Glutamatergic neuron (in vitro differentiated cells): ENCODE results near the gene PPOX. TPM values are rescaled to one million over a fixed set of nuclear protein-coding genes. Genes with fewer than 3 reads are reported as not detected.

ENCODE experiments used
- DNase-seq: peaks from one replicate; pipeline ENCODE4 v3.0.0; 2022
- H3K27ac Mint-ChIP-seq: one replicate; pipeline ENCODE4 v1.8.0; 2020; ENCODE audit warnings: mild to moderate bottlenecking, mixed read lengths, inconsistent platforms; ENCODE audit not compliant: unreplicated experiment
- H3K27me3 Mint-ChIP-seq: one replicate; pipeline ENCODE4 v1.8.0; 2020; ENCODE audit warnings: mild to moderate bottlenecking, moderate library complexity, mixed read lengths, inconsistent platforms; ENCODE audit not compliant: unreplicated experiment
- H3K36me3 Mint-ChIP-seq: one replicate; pipeline ENCODE4 v1.8.0; 2020; ENCODE audit warnings: mild to moderate bottlenecking, mixed read lengths, inconsistent platforms; ENCODE audit not compliant: unreplicated experiment
- H3K4me1 Mint-ChIP-seq: one replicate; pipeline ENCODE4 v1.8.0; 2020; ENCODE audit warnings: mild to moderate bottlenecking, low read depth, mixed read lengths, inconsistent platforms; ENCODE audit not compliant: unreplicated experiment
- H3K4me3 Mint-ChIP-seq: one replicate; pipeline ENCODE4 v1.8.0; 2020; ENCODE audit warnings: mild to moderate bottlenecking, mixed read lengths, inconsistent platforms; ENCODE audit not compliant: unreplicated experiment
- H3K9me3 Mint-ChIP-seq: one replicate; pipeline ENCODE4 v1.8.0; 2020; ENCODE audit warnings: mild to moderate bottlenecking, moderate library complexity, mixed read lengths, inconsistent platforms; ENCODE audit not compliant: unreplicated experiment
- CTCF ChIP-seq: fragments of 200-600 bp; sonication (generic); IDR thresholded peaks from one replicate; pipeline ENCODE4 v1.5.0; 2021; ENCODE audit not compliant: partially characterized antibody, unreplicated experiment
- total RNA-seq: library from RNA; stranded (reverse); fragmentation: NEBNext Ultra II Directional; extraction: Animal tissue kit (Norgen Biotek cat#: 25700); gene quantifications from one replicate; pipeline ENCODE4 v1.2.1, GENCODE V29; 2021; ENCODE audit not compliant: unreplicated experiment

The PPOX gene
- total RNA-seq, 1 donor from 2014 or later, result 53.2 TPM

DNA sequence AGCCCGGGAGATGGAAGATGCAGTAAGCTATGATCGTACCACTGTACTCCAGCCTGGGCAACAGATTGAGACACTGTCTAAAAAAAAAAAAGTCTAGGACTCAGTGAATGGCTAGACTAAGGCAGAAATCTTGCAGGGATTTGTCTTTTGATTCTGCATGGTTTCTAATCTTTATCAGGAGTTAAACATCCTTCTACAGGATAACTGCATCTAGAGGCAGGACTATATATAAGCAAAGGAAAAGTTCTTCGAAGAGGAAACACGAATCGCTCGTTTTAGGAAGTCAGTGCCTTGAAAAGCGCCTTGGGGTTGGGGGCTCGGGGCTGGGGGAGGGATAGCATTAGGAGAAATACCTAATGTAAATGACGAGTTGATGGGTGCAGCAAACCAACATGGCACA lies 13.1 kb upstream of the PPOX start:
- Mint-ChIP-seq H3K27ac (peak overlapping the region; percentile 100), H3K36me3 (no peaks in the 10 kb centered on the region), H3K4me3 (peak overlapping the region; percentile 99), H3K27me3 (peaks cover 6% of the 10 kb centered on the region), H3K4me1 (peaks cover 2% of the 10 kb centered on the region), H3K9me3 (peaks cover 3% of the 10 kb centered on the region)
- no peak for DNase-seq
- no peak for TF ChIP-seq CTCF

DNA sequence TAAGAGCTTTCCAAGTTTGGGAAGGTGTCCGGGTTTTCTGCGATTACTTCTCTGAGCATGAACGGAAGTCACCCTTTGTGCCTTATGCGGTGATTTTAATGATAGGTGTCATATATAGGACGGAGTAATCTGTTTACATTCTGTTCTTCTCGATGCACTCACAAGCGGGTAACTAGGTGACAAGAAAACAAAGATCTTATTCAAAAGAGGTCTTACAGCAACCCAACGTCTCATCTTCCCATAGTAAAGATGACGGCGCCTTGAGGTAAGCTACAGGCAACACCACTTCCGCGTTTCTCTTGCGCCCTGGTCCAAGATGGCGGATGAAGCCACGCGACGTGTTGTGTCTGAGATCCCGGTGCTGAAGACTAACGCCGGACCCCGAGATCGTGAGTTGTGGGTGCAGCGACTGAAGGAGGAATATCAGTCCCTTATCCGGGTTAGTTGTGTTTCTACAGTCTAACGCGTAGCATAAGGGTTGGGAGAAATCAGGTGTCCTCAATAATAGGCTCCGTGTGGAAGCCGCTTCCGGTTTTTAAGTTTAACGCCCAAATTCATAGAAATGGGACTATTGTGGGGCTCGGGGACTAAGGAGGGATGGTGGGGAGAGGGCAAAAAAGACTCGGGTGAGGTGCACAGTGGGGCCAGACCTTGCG lies 12.4 kb upstream of the PPOX start, which contains the start of gene UFC1:
Gene UFC1, plus strand, starts transcription at position 297 of the 656 bp plus-strand sequence. Its CDS starts 20 bp downstream, at position 317.
- peaks cover 4% of the 10 kb centered on the region for H3K4me1 Mint-ChIP-seq
- no peaks in the 10 kb centered on the region for H3K36me3 Mint-ChIP-seq
- peak; percentile 74 for DNase-seq
- peak within 1 kb of the TSS; percentile 99 for H3K4me3 Mint-ChIP-seq
- H3K27me3 Mint-ChIP-seq, result peaks cover 6% of the 10 kb centered on the region
- TF ChIP-seq CTCF, result no peak
- peaks cover 5% of the 10 kb centered on the region for H3K9me3 Mint-ChIP-seq
- H3K27ac Mint-ChIP-seq, result peak within 1 kb of the TSS; percentile 100

DNA sequence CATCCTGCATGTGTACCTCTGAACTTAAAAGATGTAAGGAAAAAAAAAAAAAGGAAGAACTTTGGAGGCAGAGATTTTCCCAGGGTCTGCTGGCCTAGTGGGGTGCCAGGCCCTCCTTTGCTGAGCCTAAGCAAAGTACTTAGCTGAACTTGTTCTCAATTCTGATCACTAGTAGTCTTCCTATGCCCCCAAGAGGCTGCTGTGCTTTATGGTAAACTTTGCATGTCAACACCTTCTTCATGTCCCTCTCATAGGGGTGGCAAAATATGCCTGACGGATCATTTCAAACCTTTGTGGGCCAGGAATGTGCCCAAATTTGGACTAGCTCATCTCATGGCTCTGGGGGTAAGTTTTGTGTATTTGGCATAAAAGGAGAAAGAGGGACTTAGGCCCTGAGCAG lies 8.4 kb upstream of the PPOX start:
- H3K4me3 Mint-ChIP-seq, result no peak overlapping the region

DNA sequence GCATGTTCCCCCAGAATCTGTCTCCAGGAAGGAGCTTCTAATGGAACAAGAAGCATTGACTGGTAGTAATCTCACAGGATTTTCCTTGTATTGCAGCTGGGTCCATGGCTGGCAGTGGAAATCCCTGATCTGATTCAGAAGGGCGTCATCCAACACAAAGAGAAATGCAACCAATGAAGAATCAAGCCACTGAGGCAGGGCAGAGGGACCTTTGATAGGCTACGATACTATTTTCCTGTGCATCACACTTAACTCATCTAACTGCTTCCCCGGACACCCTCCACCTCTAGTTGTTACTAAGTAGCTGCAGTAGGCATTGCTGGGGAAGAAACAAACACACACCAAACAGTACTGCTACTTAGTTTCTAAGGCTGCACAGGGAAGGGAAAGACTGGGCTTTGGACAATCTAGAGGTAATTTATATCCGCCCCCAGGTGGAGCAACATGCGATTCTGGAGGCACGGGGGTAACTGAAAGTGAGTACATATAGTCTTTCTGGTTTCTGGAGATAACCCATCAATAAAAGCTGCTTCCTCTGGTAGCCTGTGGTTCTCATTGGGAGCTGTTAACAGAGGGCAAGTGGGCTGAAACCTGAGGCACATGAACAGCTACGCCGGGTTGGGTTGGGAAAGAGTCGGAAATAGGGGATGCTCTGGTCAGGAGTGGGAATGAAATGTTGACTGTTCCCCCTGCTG lies 7.8 kb upstream of the PPOX start:
- no peak for DNase-seq
- peaks cover 8% of the 10 kb centered on the region for H3K9me3 Mint-ChIP-seq
- peaks cover 9% of the 10 kb centered on the region for H3K27me3 Mint-ChIP-seq
- H3K4me1 Mint-ChIP-seq, result peaks cover 8% of the 10 kb centered on the region
- H3K4me3 Mint-ChIP-seq, result peak overlapping the region; percentile 91
- no peaks in the 10 kb centered on the region for H3K36me3 Mint-ChIP-seq
- peak overlapping the region; percentile 92 for H3K27ac Mint-ChIP-seq
- no peak for TF ChIP-seq CTCF

More for the DNA sequence above, 8.4 kb upstream of the PPOX start:
- Mint-ChIP-seq H3K27ac (peak overlapping the region; percentile 92), H3K36me3 (no peaks in the 10 kb centered on the region), H3K4me1 (peaks cover 8% of the 10 kb centered on the region), H3K9me3 (peaks cover 8% of the 10 kb centered on the region), H3K27me3 (peaks cover 9% of the 10 kb centered on the region)
- TF ChIP-seq CTCF, result no peak
- no peak for DNase-seq
